ENCODE measurements around the gene WFDC2. TPM values are rescaled to one million over a fixed set of nuclear protein-coding genes. Genes with fewer than 3 reads are reported as not detected.

The WFDC2 gene
- total and polyA plus RNA-seq, 8 donors = 5.0 to 49.5 (median 15.0) TPM

DNA sequence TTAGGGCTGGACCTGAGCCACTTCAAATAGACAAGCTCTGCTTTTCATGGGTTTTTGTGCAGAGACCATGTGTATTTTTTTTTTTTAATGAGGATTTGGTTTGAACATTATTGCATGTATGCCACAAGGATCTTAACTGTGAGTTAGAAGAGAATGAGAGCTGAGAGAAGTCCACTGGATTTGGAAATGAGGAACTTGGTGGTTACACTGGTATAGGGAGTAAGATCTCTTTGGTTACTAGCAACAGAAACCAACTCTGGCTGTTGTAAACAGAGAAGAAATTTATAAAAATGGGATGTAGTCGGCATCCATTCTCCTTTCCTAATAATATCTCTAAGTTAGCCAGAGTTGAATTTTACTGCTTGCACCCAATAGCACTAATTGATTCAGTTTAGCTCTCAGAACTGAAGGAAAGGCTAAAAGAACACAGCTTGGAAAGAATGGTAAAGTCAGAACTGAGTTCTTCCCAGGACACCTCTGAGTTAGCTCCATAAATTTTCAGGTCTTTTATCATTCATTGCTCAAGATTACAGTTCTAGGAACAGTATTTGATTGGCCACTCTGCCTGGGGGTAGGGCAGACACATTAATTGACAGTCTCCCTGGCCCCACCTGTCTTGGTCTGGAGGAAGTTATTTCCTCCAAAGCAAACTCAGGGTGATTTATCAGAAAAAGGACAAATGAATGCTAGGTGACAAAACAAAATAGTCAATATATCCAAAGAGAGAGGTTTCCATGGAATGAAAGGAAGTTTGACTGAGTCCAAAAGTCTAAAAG is 3.9 kb upstream of the WFDC2 start:
- Histone ChIP-seq H3K4me1 (peaks cover 0 to 2% (median 0%) of the 10 kb centered on the region in 3 donors), H3K9me3 (no peaks in the 10 kb centered on the region), H3K4me3 (no peak overlapping the region), H3K27me3 (no peaks in the 10 kb centered on the region), H3K36me3 (no peaks in the 10 kb centered on the region), H3K27ac (no peak overlapping the region)
- no peak for FAIRE-seq
- no peak for DNase-seq
- TF ChIP-seq, protein P1, sequence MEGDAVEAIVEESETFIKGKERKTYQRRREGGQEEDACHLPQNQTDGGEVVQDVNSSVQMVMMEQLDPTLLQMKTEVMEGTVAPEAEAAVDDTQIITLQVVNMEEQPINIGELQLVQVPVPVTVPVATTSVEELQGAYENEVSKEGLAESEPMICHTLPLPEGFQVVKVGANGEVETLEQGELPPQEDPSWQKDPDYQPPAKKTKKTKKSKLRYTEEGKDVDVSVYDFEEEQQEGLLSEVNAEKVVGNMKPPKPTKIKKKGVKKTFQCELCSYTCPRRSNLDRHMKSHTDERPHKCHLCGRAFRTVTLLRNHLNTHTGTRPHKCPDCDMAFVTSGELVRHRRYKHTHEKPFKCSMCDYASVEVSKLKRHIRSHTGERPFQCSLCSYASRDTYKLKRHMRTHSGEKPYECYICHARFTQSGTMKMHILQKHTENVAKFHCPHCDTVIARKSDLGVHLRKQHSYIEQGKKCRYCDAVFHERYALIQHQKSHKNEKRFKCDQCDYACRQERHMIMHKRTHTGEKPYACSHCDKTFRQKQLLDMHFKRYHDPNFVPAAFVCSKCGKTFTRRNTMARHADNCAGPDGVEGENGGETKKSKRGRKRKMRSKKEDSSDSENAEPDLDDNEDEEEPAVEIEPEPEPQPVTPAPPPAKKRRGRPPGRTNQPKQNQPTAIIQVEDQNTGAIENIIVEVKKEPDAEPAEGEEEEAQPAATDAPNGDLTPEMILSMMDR (IDR thresholded peaks at IDR 0.05) = no peak
- 37 to 47% methylated on average over 1 of the region's 1 CpG for WGBS, 2 donors
- intact Hi-C loops (cut with DNase I) = no loop called here
- ATAC-seq = no peak

DNA sequence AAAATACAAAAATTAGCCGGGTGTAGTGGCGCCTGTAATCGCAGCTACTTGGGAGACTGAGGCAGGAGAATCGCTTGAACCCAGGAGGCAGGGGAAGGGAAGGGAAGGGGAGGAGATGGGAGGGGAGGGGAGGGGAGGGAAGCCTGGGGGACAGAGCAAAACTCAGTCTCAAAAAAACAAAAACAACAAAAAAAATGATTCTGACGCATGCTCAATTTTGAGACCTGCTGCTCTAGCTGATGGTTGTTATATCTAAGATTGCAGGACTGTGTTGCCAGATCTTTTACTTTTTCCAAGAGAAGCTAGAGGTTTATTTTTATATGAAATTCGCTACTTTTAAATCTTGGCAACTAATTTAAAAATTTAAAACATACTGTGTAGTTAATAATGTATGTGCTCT is 2.4 kb upstream of the WFDC2 start:
- ATAC-seq (no peak), DNase-seq (no peak), FAIRE-seq (no peak)
- Histone ChIP-seq H3K4me3 (no peak overlapping the region), H3K27ac (no peak overlapping the region), H3K9me3 (no peaks in the 10 kb centered on the region), H3K4me1 (peaks cover 0 to 3% (median 0%) of the 10 kb centered on the region in 3 donors), H3K36me3 (no peaks in the 10 kb centered on the region), H3K27me3 (no peaks in the 10 kb centered on the region)
- intact Hi-C loops (cut with DNase I) = no loop called here
- 73 to 87% methylated on average over 6 of the region's 6 CpGs for WGBS, 2 donors
- TF ChIP-seq, protein P1 (IDR thresholded peaks at IDR 0.05) = no peak

DNA sequence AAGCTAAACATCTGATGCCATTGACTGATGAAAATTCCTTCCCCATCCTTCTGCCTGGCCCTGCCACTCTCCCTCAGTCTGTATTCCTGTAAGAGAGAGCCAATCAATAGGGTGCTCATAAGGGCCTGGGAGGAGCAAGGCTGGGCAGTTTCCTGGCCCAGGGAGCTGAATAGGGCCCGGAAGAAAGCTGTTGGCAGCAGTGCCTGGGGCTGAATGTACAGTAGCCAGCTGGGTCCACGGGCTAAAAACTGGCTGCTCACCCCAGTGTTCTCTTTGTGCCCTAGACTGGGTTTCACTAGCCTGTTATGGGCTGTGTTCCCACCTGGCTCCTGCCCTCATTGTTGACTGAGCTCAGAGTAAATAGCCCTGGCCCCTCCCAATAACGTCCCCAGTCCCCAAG is 1.7 kb upstream of the WFDC2 start:
- FAIRE-seq (no peak), DNase-seq (no peak), ATAC-seq (no peak)
- Histone ChIP-seq H3K36me3 (no peaks in the 10 kb centered on the region), H3K27me3 (no peaks in the 10 kb centered on the region), H3K9me3 (no peaks in the 10 kb centered on the region), H3K27ac (no peak overlapping the region), H3K4me3 (no peak overlapping the region), H3K4me1 (peaks cover 0 to 3% (median 0%) of the 10 kb centered on the region in 3 donors)
- intact Hi-C loops (cut with DNase I) = no loop called here
- WGBS, 2 donors = 35 to 43% methylated on average over 3 of the region's 3 CpGs
- TF ChIP-seq, protein P1 (IDR thresholded peaks at IDR 0.05) = no peak

DNA sequence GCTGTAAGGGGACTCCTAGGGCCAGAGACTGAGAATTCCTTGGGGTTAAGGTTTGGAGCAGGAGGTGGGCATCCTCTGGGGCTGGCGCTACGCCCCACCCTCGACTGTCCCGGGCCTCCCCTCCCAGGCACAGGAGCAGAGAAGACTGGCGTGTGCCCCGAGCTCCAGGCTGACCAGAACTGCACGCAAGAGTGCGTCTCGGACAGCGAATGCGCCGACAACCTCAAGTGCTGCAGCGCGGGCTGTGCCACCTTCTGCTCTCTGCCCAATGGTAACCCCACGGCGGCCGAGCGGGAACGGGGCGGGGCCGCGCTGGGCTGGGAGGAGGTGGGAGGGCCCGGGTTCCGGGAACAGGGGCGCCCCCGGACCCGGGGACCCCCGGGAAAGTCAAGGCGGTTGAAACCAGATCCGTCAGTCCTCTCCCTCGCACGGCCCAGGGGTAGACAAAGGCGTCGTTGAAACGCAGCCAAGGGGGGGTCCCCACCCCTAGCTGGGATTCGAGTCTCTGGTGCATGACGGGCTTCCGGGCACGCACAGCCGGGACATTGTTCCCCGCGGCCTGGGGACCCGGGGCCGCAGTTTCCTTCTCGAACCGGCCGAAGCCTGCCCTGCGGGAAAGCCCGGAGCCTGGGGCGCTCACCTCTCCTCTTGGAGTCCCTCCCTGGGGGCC is 844 bp downstream of the WFDC2 start:
- WGBS, 2 donors = 1 to 2% methylated on average over 49 to 50 of the region's 50 CpGs
- FAIRE-seq = no peak
- H3K27me3 ChIP-seq = no peaks in the 10 kb centered on the region

More for the DNA sequence above, 844 bp downstream of the WFDC2 start:
- intact Hi-C loops (cut with DNase I) = no loop called here
- TF ChIP-seq, protein P1 (IDR thresholded peaks at IDR 0.05) = no peak
- Histone ChIP-seq H3K4me3 (peak overlapping the region; percentile 1 to 49 (median 40)), H3K27ac (peak overlapping the region in 3 of 4 donors; percentile 29 to 60 (median 59)), H3K4me1 (peaks cover 0 to 3% (median 0%) of the 10 kb centered on the region in 3 donors), H3K9me3 (no peaks in the 10 kb centered on the region), H3K36me3 (no peaks in the 10 kb centered on the region)
- ATAC-seq (peak; percentile 83 to 89 (median 88)), DNase-seq (peak; percentile 33 to 85 (median 54))

All from pancreas (tissue), 10 donors.